Calu3 (cell line): ENCODE data around the gene PLXNA1. TPM values are rescaled to one million over a fixed set of nuclear protein-coding genes. Genes with fewer than 3 reads are reported as not detected.

Experiments
- BruUV-seq: library from RNA; stranded (reverse); fragments of 400-500 nt; replicated peaks from 2 replicates; lab custom pipeline; 2021; lab: Mats Ljungman, UMichigan
- CTCF ChIA-PET: fragments of 300-600 bp; sonication (Branson Sonifier 250); formaldehyde crosslinking; loops from one replicate; lab custom pipeline; 2022; ENCODE audit warnings: antibody characterized with exemption; lab: Charles Lee
- DNase-seq: peaks from one replicate; pipeline ENCODE4 v3.0.0; 2022
- H3K27ac Mint-ChIP-seq: one replicate; pipeline ENCODE4 v1.8.0; 2022; ENCODE audit warnings: mixed read lengths; ENCODE audit not compliant: unreplicated experiment
- H3K27me3 Mint-ChIP-seq: one replicate; pipeline ENCODE4 v1.8.0; 2022; ENCODE audit warnings: mixed read lengths; ENCODE audit not compliant: unreplicated experiment
- H3K36me3 Mint-ChIP-seq: one replicate; pipeline ENCODE4 v1.8.0; 2022; ENCODE audit warnings: mild to moderate bottlenecking, moderate library complexity, mixed read lengths; ENCODE audit not compliant: insufficient read depth, unreplicated experiment
- H3K4me1 Mint-ChIP-seq: one replicate; pipeline ENCODE4 v1.8.0; 2022; ENCODE audit warnings: mild to moderate bottlenecking, low read depth, mixed read lengths; ENCODE audit not compliant: unreplicated experiment
- H3K4me3 Mint-ChIP-seq: one replicate; pipeline ENCODE4 v1.8.0; 2022; ENCODE audit warnings: mild to moderate bottlenecking, low read depth, moderate library complexity, mixed read lengths; ENCODE audit not compliant: unreplicated experiment
- H3K9me3 Mint-ChIP-seq: one replicate; pipeline ENCODE4 v1.8.0; 2022; ENCODE audit warnings: low read depth, mixed read lengths; ENCODE audit not compliant: unreplicated experiment
- CTCF ChIP-seq: fragments of 200-600 bp; IDR thresholded peaks from one replicate; pipeline ENCODE4 v1.8.0; 2022; ENCODE audit warnings: antibody characterized with exemption; ENCODE audit not compliant: unreplicated experiment
- intact Hi-C: fragments of 100-400 bp; cut with micrococcal nuclease; formaldehyde crosslinking; loops from one replicate; pipeline ENCODE4 v1.10.0; 2022; ENCODE audit not compliant: unreplicated experiment
- total RNA-seq: library from RNA; stranded (reverse); gene quantifications from 2 replicates; pipeline ENCODE4 v1.2.3, GENCODE V29; 2022

The PLXNA1 gene
- total RNA-seq, 1 experiment from 2014 or later: 84.3 TPM

GRCh38 chr3:127016461-127016860 is 33.5 kb downstream of the PLXNA1 start:
- TF ChIP-seq CTCF: no peak
- Mint-ChIP-seq H3K4me1 (no peaks in the 10 kb centered on the region), H3K9me3 (no peaks in the 10 kb centered on the region), H3K4me3 (no peak overlapping the region), H3K27me3 (no peaks in the 10 kb centered on the region), H3K36me3 (peaks cover 62% of the 10 kb centered on the region), H3K27ac (no peak overlapping the region)
- no TSS peak for BruUV-seq
- intact Hi-C loops: no loop called here
- no peak for DNase-seq
- CTCF ChIA-PET: interaction anchor here (1.2 kb wide), 1 partner anchor 21 kb away, joined by 3 read pairs; no protein-coding TSS in a partner anchor

- peaks cover 57% of the 10 kb centered on the region for H3K36me3 Mint-ChIP-seq
- intact Hi-C loops: no loop called here
- no peaks in the 10 kb centered on the region for H3K27me3 Mint-ChIP-seq
Measured at GRCh38 chr3:127017229-127017628, 34.3 kb downstream of the PLXNA1 start.

GRCh38 chr3:127017781-127018180 is 34.9 kb downstream of the PLXNA1 start:
- no peak for DNase-seq
- H3K36me3 Mint-ChIP-seq: peaks cover 60% of the 10 kb centered on the region
- TF ChIP-seq CTCF: no peak
- no peaks in the 10 kb centered on the region for H3K9me3 Mint-ChIP-seq
- H3K27me3 Mint-ChIP-seq: no peaks in the 10 kb centered on the region
- intact Hi-C loops: no loop called here
- CTCF ChIA-PET: interaction anchor here (1.2 kb wide), 1 partner anchor 19 kb away, joined by 3 read pairs; no protein-coding TSS in a partner anchor
- H3K4me1 Mint-ChIP-seq: no peaks in the 10 kb centered on the region
- H3K4me3 Mint-ChIP-seq: no peak overlapping the region
- no peak overlapping the region for H3K27ac Mint-ChIP-seq
- no TSS peak for BruUV-seq

More at GRCh38 chr3:127017229-127017628, 34.3 kb downstream of the PLXNA1 start:
- Mint-ChIP-seq H3K4me3 (no peak overlapping the region), H3K9me3 (no peaks in the 10 kb centered on the region), H3K4me1 (no peaks in the 10 kb centered on the region), H3K27ac (no peak overlapping the region)
- CTCF ChIA-PET: interaction anchor here (1.2 kb wide), 1 partner anchor 20 kb away, joined by 3 read pairs; no protein-coding TSS in a partner anchor
- BruUV-seq: no TSS peak
- DNase-seq: no peak
- no peak for TF ChIP-seq CTCF

- TF ChIP-seq CTCF: no peak
- no peak overlapping the region for H3K27ac Mint-ChIP-seq
- peaks cover 55% of the 10 kb centered on the region for H3K36me3 Mint-ChIP-seq
- H3K4me3 Mint-ChIP-seq: no peak overlapping the region
- no peaks in the 10 kb centered on the region for H3K27me3 Mint-ChIP-seq
- no peaks in the 10 kb centered on the region for H3K4me1 Mint-ChIP-seq
- CTCF ChIA-PET: interaction anchor here (0.5 kb wide), 1 partner anchor 179 kb away, joined by 3 read pairs; no protein-coding TSS in a partner anchor
- DNase-seq: no peak
- no TSS peak for BruUV-seq
- H3K9me3 Mint-ChIP-seq: no peaks in the 10 kb centered on the region
- intact Hi-C loops: no loop called here
Measured at GRCh38 chr3:127018306-127018828, 35.5 kb downstream of the PLXNA1 start.
